K562 (cell line): ENCODE data around the gene DDX39A. TPM values are rescaled to one million over a fixed set of nuclear protein-coding genes. Genes with fewer than 3 reads are reported as not detected.
"Not testable (repeated sequence)": the region's sequence is repeated elsewhere in the genome, so short reads cannot be mapped to it uniquely, and the experiment has no call there.

ENCODE experiments used
- ATAC-seq: fragments of 200-7000 bp; cut with Tn5 transposase; 3 replicates; pipeline ENCODE4 v1.9.1; 2020; ENCODE audit warnings: moderate library complexity
- BruUV-seq: library from RNA; stranded (reverse); fragments of 400-500 nt; replicated peaks from 2 replicates; lab custom pipeline; 2021; lab: Mats Ljungman, UMichigan
- CTCF ChIA-PET: fragments of 300-600 bp; formaldehyde crosslinking; extraction: SDS; loops from one replicate; lab custom pipeline; 2021; ENCODE audit warnings: low intra/inter-chr PET ratio; lab: Yijun Ruan, JAX
- POLR2A ChIA-PET: fragments of 300-600, 350-650 bp; sonication (Branson Sonifier 250); formaldehyde crosslinking; extraction: SDS; loops from one replicate; lab custom pipeline; 2021; ENCODE audit warnings: antibody characterized with exemption, inconsistent platforms; lab: Yijun Ruan, JAX
- DNase-seq, 4 experiments: peaks; one replicate each; pipeline versions ENCODE4 v3.0.0 to v3.0.0-alpha.2; 2011 to 2018; ENCODE audit warnings: low spot score in 3 of 4, mixed read lengths in 3 of 4; ENCODE audit errors: extremely low read depth in 1 of 4
- FAIRE-seq: peaks from 2 replicates; lab custom pipeline; 2011; peaks lifted over from hg19 to GRCh38; lab: Jason Lieb, UNC
- H2AFZ ChIP-seq: 2 replicates; pipeline ENCODE4 v1.6.0; 2011; ENCODE audit warnings: low read depth, low read length, control low read depth, inconsistent platforms
- H3K27ac ChIP-seq: fragments of 200-600 bp; 3 replicates; pipeline ENCODE4 v1.8.0; 2011; ENCODE audit warnings: low read depth, mild to moderate bottlenecking, control low read depth, inconsistent platforms, low read length, moderate library complexity, mixed read lengths; ENCODE audit errors: extremely low read depth
- H3K27me3 ChIP-seq, 2 experiments: fragments of 300-600 bp in 1 of 2; 2 replicates in 1 of 2; 3 replicates in 1 of 2; pipeline versions ENCODE4 v1.6.0 to v1.8.0; 2011; ENCODE audit warnings: inconsistent platforms in 2 of 2, low read length in 2 of 2, mild to moderate bottlenecking in 1 of 2, mixed read lengths in 1 of 2, moderate library complexity in 1 of 2; ENCODE audit not compliant: control insufficient read depth in 2 of 2, insufficient read depth in 2 of 2
- H3K36me3 ChIP-seq: fragments of 300-600 bp; 3 replicates; pipeline ENCODE4 v1.8.0; 2011; ENCODE audit warnings: mild to moderate bottlenecking, low read length, inconsistent platforms; ENCODE audit not compliant: control insufficient read depth, insufficient read depth
- H3K4me1 ChIP-seq, 2 experiments: fragments of 200-600 bp in 1 of 2; replicated peaks in 1 of 2; 2 replicates in 1 of 2; 3 replicates in 1 of 2; pipeline versions ENCODE4 v1.5.1 to v1.8.0; 2011; ENCODE audit warnings: inconsistent platforms in 2 of 2, low read length in 2 of 2, mild to moderate bottlenecking in 1 of 2, mixed read lengths in 1 of 2, moderate library complexity in 1 of 2; ENCODE audit not compliant: control insufficient read depth in 2 of 2, insufficient read depth in 2 of 2
- H3K4me2 ChIP-seq: 2 replicates; pipeline ENCODE4 v1.6.1; 2011; ENCODE audit warnings: low read length, control low read depth, inconsistent platforms, mixed read lengths; ENCODE audit not compliant: insufficient read depth
- H3K4me3 ChIP-seq: fragments of 200-600 bp; sonication (generic), shearing (Covaris generic); 2 replicates; pipeline ENCODE4 v1.5.1; 2016; ENCODE audit warnings: control low read depth, inconsistent platforms
- H3K79me2 ChIP-seq: fragments of 200-600 bp; 3 replicates; pipeline ENCODE4 v1.8.0; 2011; ENCODE audit warnings: low read length, inconsistent platforms; ENCODE audit not compliant: control insufficient read depth, insufficient read depth
- H3K9ac ChIP-seq, 2 experiments: 2 replicates each; pipeline versions ENCODE4 v1.6.0 to v1.6.1; 2011; ENCODE audit warnings: low read depth in 2 of 2, low read length in 2 of 2, control low read depth in 1 of 2, inconsistent platforms in 1 of 2, mild to moderate bottlenecking in 1 of 2, mixed read lengths in 1 of 2; ENCODE audit not compliant: insufficient read depth in 1 of 2
- H3K9me1 ChIP-seq: one replicate; pipeline ENCODE4 v1.6.0; 2011; ENCODE audit warnings: inconsistent platforms, mild to moderate bottlenecking, low read length, moderate library complexity; ENCODE audit not compliant: control insufficient read depth, insufficient read depth
- H3K9me3 ChIP-seq: replicated peaks from 2 replicates; pipeline ENCODE4 v1.5.1; 2011; ENCODE audit warnings: low read depth, low read length, inconsistent platforms; ENCODE audit not compliant: control insufficient read depth, insufficient read depth
- H4K20me1 ChIP-seq: replicated peaks from 2 replicates; pipeline ENCODE4 v1.6.1; 2011; ENCODE audit warnings: low read length, inconsistent platforms, mixed read lengths; ENCODE audit not compliant: control insufficient read depth, insufficient read depth
- POLR2G ChIP-seq: fragments of 200-400 bp; formaldehyde crosslinking; IDR thresholded peaks from 2 replicates; pipeline ENCODE4 v1.6.1; 2017; ENCODE audit warnings: low read depth, mild to moderate bottlenecking, antibody characterized with exemption, low read length, moderate library complexity
- WGBS: fragments of 100-300 bp; shearing (Covaris generic); methylation state at CpG from one replicate; pipeline ENCODE4 v1.1.6; 2016; ENCODE audit warnings: low coverage, mixed read lengths; ENCODE audit not compliant: insufficient coverage; ENCODE audit errors: missing lambda C conversion rate; 5-methylcytosine and 5-hydroxymethylcytosine counted together
- in situ Hi-C: fragments of 300-500 bp; cut with MboI; formaldehyde crosslinking; loops from 4 replicates; pipeline ENCODE4 v1.15.0; 2018; ENCODE audit warnings: inconsistent platforms, mixed read lengths
- intact Hi-C: fragments of 100-400 bp; cut with micrococcal nuclease; formaldehyde crosslinking; loops from 2 replicates; pipeline ENCODE4 v1.14.2; 2022
- polyA plus RNA-seq, 8 experiments: library from polyadenylated mRNA; depleted of rRNA in 4 of 8; stranded (reverse) in 5 of 8; unstranded in 3 of 8; fragments of >200 nt; fragmentation: Nextera tagmentation in 2 of 8; fragmentation: Illumina TruSeq in 1 of 8; extraction: Ambion mirVana in 2 of 8; extraction: Trizol in 1 of 8; gene quantifications; 2 replicates each; pipeline versions ENCODE4 v1.2.1 to v1.2.3, GENCODE V29; 2011 to 2014; ENCODE audit warnings: inconsistent platforms in 1 of 8, missing spikeins in 1 of 8
- total RNA-seq, 7 experiments: library from RNA; depleted of rRNA in 6 of 7; stranded (reverse); fragments of >200 nt in 6 of 7; fragmentation: Illumina TruSeq in 2 of 7; extraction: Trizol in 2 of 7; gene quantifications; 2 replicates each; pipeline versions ENCODE4 v1.2.1 to v1.2.3, GENCODE V29; 2011 to 2021; ENCODE audit warnings: low replicate concordance in 1 of 7

The DDX39A gene
- total and polyA plus RNA-seq, 9 of the 15 experiments (the other 6 are each of a cell fraction or from before 2014, with no cell fraction given), result 90.3 to 250 (median 188) TPM

- CTCF ChIA-PET, BruUV-seq, FAIRE-seq, H4K20me1 ChIP-seq, H3K4me2 ChIP-seq, DNase-seq: not testable (repeated sequence)
- peak; percentile 13; the same call in 1 of the 2 replicates for TF ChIP-seq POLR2G
- TF ChIP-seq, all 486 proteins: peak for 1; not testable (repeated sequence) for 485
- H3K4me3 ChIP-seq, H3K27me3 ChIP-seq, H3K4me1 ChIP-seq, H3K9me3 ChIP-seq, H3K27ac ChIP-seq, ATAC-seq, intact Hi-C loops, H3K79me2 ChIP-seq, H3K9ac ChIP-seq, H2AFZ ChIP-seq, H3K9me1 ChIP-seq: not testable (repeated sequence)
- WGBS, result 89% methylated on average over 12 of the region's 16 CpGs
- in situ Hi-C loops, result loop anchor here (5.0 kb wide), 1 partner anchor 370 kb away; no protein-coding TSS in a partner anchor
- peaks cover 71% of the 10 kb centered on the region; the same call in 2 of the 3 replicates for H3K36me3 ChIP-seq
- POLR2A ChIA-PET, result interaction anchor here (3.3 kb wide), 1 partner anchor 8 kb away, joined by 24 read pairs; no protein-coding TSS in a partner anchor
Observed at GRCh38 chr19:14397168-14397567, 22.0 kb downstream of the DDX39A start.

GRCh38 chr19:14396730-14397129 lies 22.4 kb downstream of the DDX39A start:
- peak; percentile 86 for FAIRE-seq
- H2AFZ ChIP-seq, CTCF ChIA-PET, H3K4me2 ChIP-seq, H3K9me1 ChIP-seq, H3K9me3 ChIP-seq, BruUV-seq, H3K9ac ChIP-seq, intact Hi-C loops, H3K4me1 ChIP-seq, H3K4me3 ChIP-seq, H4K20me1 ChIP-seq, ATAC-seq, H3K79me2 ChIP-seq, H3K27me3 ChIP-seq, DNase-seq, H3K27ac ChIP-seq: not testable (repeated sequence)
- in situ Hi-C loops, result loop anchor here (5.0 kb wide), 1 partner anchor 371 kb away; no protein-coding TSS in a partner anchor
- peaks cover 71% of the 10 kb centered on the region; the same call in 2 of the 3 replicates for H3K36me3 ChIP-seq
- TF ChIP-seq POLR2G, result peak; percentile 41; the same call in 1 of the 2 replicates
- WGBS, result 100% methylated on average over 1 of the region's 3 CpGs
- POLR2A ChIA-PET, result interaction anchor here (1.0 to 3.3 kb wide), 4 partner anchors 8 to 372 kb away, joined by 3 to 24 read pairs (median 6); no protein-coding TSS in a partner anchor
